ENCODE measurements around the gene MAJIN. TPM values are rescaled to one million over a fixed set of nuclear protein-coding genes. Genes with fewer than 3 reads are reported as not detected.

The MAJIN gene
- polyA plus RNA-seq, 1 of the 3 experiments (the other 2 are of a cell fraction), result not detected

- Histone ChIP-seq H2AFZ (ENCODE audit: low read depth) (no peak overlapping the region), H4K20me1 (ENCODE audit: insufficient read depth) (no peaks in the 10 kb centered on the region), H3K79me2 (ENCODE audit: insufficient read depth) (no peaks in the 10 kb centered on the region), H3K27me3 (ENCODE audit: insufficient read depth) (peaks cover 6% of the 10 kb centered on the region), H3F3A (replicated peaks; ENCODE audit: insufficient read depth) (no peaks in the 10 kb centered on the region), H3K4me2 (no peak overlapping the region), H3K9ac (no peak overlapping the region), H3K4me1 (ENCODE audit: control insufficient read depth in 1 of 2, insufficient read depth in 2 of 2, low read depth in 1 of 2, low read length in 1 of 2) (no peaks in the 10 kb centered on the region), H3K9me3 (no peaks in the 10 kb centered on the region), H3K27ac (ENCODE audit: low read depth in 2 of 2, low read length in 1 of 2) (no peak overlapping the region), H3K9me2 (no peaks in the 10 kb centered on the region), H3K4me3 (ENCODE audit: low read depth in 2 of 2, low read length in 1 of 2) (no peak overlapping the region), H3K36me3 (replicated peaks in 1 of 2; ENCODE audit: control insufficient read depth in 1 of 2, insufficient read depth in 2 of 2, low read length in 1 of 2) (no peaks in the 10 kb centered on the region)
- 64% methylated on average over 5 of the region's 5 CpGs for WGBS (ENCODE audit: low lambda C conversion rate)
- TF ChIP-seq CTCF (IDR thresholded peaks at IDR 0.05), result no peak
- TF ChIP-seq RCOR1 (IDR thresholded peaks at IDR 0.05; ENCODE audit: low read length), result no peak
- DNase-seq, result no peak
- ChIA-PET CTCF (interaction anchor here (1.1 to 1.2 kb wide), 2 partner anchors 23 to 59 kb away, joined by 3 to 4 read pairs; no protein-coding TSS in a partner anchor), POLR2A (interaction anchor here (0.6 to 0.7 kb wide), 2 partner anchors 56 to 86 kb away, joined by 3 to 4 read pairs; no protein-coding TSS in a partner anchor)
These were observed 24.6 kb downstream of the MAJIN start for GRCh38 chr11:64947208-64947814.

- Histone ChIP-seq H3K4me2 (no peak overlapping the region), H3K79me2 (ENCODE audit: insufficient read depth) (no peaks in the 10 kb centered on the region), H3K9me2 (no peaks in the 10 kb centered on the region), H3K9ac (no peak overlapping the region), H3K4me3 (ENCODE audit: low read depth in 2 of 2, low read length in 1 of 2) (no peak overlapping the region), H2AFZ (ENCODE audit: low read depth) (no peak overlapping the region), H3K9me3 (no peaks in the 10 kb centered on the region), H3F3A (replicated peaks; ENCODE audit: insufficient read depth) (no peaks in the 10 kb centered on the region), H3K27me3 (ENCODE audit: insufficient read depth) (no peaks in the 10 kb centered on the region), H3K4me1 (ENCODE audit: control insufficient read depth in 1 of 2, insufficient read depth in 2 of 2, low read depth in 1 of 2, low read length in 1 of 2) (peaks cover 0 to 6% of the 10 kb centered on the region in 2 experiments; a peak in 1 of 4 replicates), H4K20me1 (ENCODE audit: insufficient read depth) (no peaks in the 10 kb centered on the region), H3K36me3 (replicated peaks in 1 of 2; ENCODE audit: control insufficient read depth in 1 of 2, insufficient read depth in 2 of 2, low read length in 1 of 2) (peaks cover 0 to 21% of the 10 kb centered on the region in 2 experiments), H3K27ac (ENCODE audit: low read depth in 2 of 2, low read length in 1 of 2) (no peak overlapping the region)
- POLR2A ChIA-PET, result no interaction called here
- CTCF ChIA-PET, result interaction anchor here (1.0 to 1.2 kb wide), 4 partner anchors 8 to 78 kb away, joined by 3 to 5 read pairs (median 4); partner anchors contain the start of gene ARL2
- DNase-seq, result no peak
- 68% methylated on average over 4 of the region's 4 CpGs for WGBS (ENCODE audit: low lambda C conversion rate)
- TF ChIP-seq FOXM1 (IDR thresholded peaks at IDR 0.05; ENCODE audit: low read depth), result no peak
- TF ChIP-seq NFIC (IDR thresholded peaks at IDR 0.05; ENCODE audit: borderline replicate concordance), result no peak
- TF ChIP-seq, protein P1, sequence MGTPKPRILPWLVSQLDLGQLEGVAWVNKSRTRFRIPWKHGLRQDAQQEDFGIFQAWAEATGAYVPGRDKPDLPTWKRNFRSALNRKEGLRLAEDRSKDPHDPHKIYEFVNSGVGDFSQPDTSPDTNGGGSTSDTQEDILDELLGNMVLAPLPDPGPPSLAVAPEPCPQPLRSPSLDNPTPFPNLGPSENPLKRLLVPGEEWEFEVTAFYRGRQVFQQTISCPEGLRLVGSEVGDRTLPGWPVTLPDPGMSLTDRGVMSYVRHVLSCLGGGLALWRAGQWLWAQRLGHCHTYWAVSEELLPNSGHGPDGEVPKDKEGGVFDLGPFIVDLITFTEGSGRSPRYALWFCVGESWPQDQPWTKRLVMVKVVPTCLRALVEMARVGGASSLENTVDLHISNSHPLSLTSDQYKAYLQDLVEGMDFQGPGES (IDR thresholded peaks at IDR 0.05; ENCODE audit: low read depth, low read length), result no peak
- no peak for TF ChIP-seq TCF12 (IDR thresholded peaks at IDR 0.05)
- TF ChIP-seq MXI1 (IDR thresholded peaks at IDR 0.05; ENCODE audit: low read depth, low read length), result no peak
- no peak for TF ChIP-seq EZH2phosphoT487 (IDR thresholded peaks at IDR 0.05; ENCODE audit: borderline replicate concordance, low read depth)
- TF ChIP-seq TAF1 (IDR thresholded peaks at IDR 0.05; ENCODE audit: borderline replicate concordance, low read depth, low read length), result no peak
- no peak for TF ChIP-seq EP300 (IDR thresholded peaks at IDR 0.05; ENCODE audit: borderline replicate concordance in 1 of 2, low read depth in 1 of 2, low read length in 1 of 2)
These were observed 35.4 kb downstream of the MAJIN start for GRCh38 chr11:64936539-64936938.

All from SK-N-SH (cell line).